PC-9 (cell line): Measurements from ENCODE around the gene EPDR1. TPM values are rescaled to one million over a fixed set of nuclear protein-coding genes. Genes with fewer than 3 reads are reported as not detected.

ENCODE experiments used
- BruUV-seq: library from RNA; stranded (reverse); fragments of 400-500 nt; replicated peaks from 2 replicates; lab custom pipeline; 2021; lab: Mats Ljungman, UMichigan
- CTCF ChIA-PET: fragments of 300-600 bp; sonication (Branson Sonifier 250); formaldehyde crosslinking; loops from one replicate; lab custom pipeline; 2022; ENCODE audit warnings: antibody characterized with exemption; lab: Charles Lee
- POLR2A ChIA-PET: fragments of 300-600 bp; sonication (Branson Sonifier 250); formaldehyde crosslinking; loops from one replicate; lab custom pipeline; 2022; ENCODE audit warnings: antibody characterized with exemption; ENCODE audit not compliant: unreplicated experiment; lab: Charles Lee
- DNase-seq, 2 experiments: peaks; one replicate each; pipeline versions ENCODE4 v3.0.0 to v3.0.0-alpha.2; 2015 to 2022; ENCODE audit warnings: mixed read lengths in 1 of 2
- H2AFZ ChIP-seq: fragments of 200-600 bp; sonication (generic); 2 replicates; pipeline ENCODE4 v1.8.1; 2017; ENCODE audit warnings: antibody characterized with exemption
- H3F3A ChIP-seq: fragments of 200-600 bp; sonication (generic); 2 replicates; pipeline ENCODE4 v1.8.1; 2017; ENCODE audit warnings: antibody characterized with exemption, mild to moderate bottlenecking, low read depth; ENCODE audit not compliant: insufficient read depth
- H3K27ac ChIP-seq: fragments of 200-600 bp; sonication (generic); 2 replicates; pipeline ENCODE4 v1.6.1; 2016; ENCODE audit warnings: mixed run types
- H3K27me3 ChIP-seq: fragments of 200-600 bp; sonication (generic); 2 replicates; pipeline ENCODE4 v1.6.1; 2016; ENCODE audit warnings: low read depth, mixed run types; ENCODE audit not compliant: insufficient read depth
- H3K36me3 ChIP-seq: fragments of 200-600 bp; sonication (generic); 2 replicates; pipeline ENCODE4 v1.6.1; 2016; ENCODE audit warnings: low read depth, mixed run types
- H3K4me1 ChIP-seq: fragments of 200-600 bp; sonication (generic); replicated peaks from 2 replicates; pipeline ENCODE4 v1.6.1; 2016; ENCODE audit warnings: mixed run types; ENCODE audit not compliant: insufficient read depth
- H3K4me2 ChIP-seq: fragments of 200-600 bp; sonication (generic); 2 replicates; pipeline ENCODE4 v1.6.1; 2017; ENCODE audit warnings: mixed run types
- H3K4me3 ChIP-seq: fragments of 200-600 bp; sonication (generic); 2 replicates; pipeline ENCODE4 v1.6.1; 2016; ENCODE audit warnings: mixed run types
- H3K79me2 ChIP-seq: fragments of 200-600 bp; sonication (generic); 2 replicates; pipeline ENCODE4 v1.6.1; 2017; ENCODE audit warnings: low read depth, mixed run types
- H3K9me2 ChIP-seq: fragments of 200-600 bp; sonication (generic); 2 replicates; pipeline ENCODE4 v1.8.1; 2017; ENCODE audit warnings: mild to moderate bottlenecking; ENCODE audit not compliant: insufficient read depth
- H3K9me3 ChIP-seq: fragments of 200-600 bp; sonication (generic); 2 replicates; pipeline ENCODE4 v1.8.1; 2016; ENCODE audit warnings: low read depth; ENCODE audit not compliant: insufficient read depth
- H4K20me1 ChIP-seq: fragments of 200-600 bp; sonication (generic); 2 replicates; pipeline ENCODE4 v1.8.1; 2017; ENCODE audit not compliant: insufficient read depth
- CTCF ChIP-seq: fragments of 200-600 bp; sonication (generic); conservative IDR thresholded peaks from 2 replicates; pipeline ENCODE4 v1.6.1; 2017; ENCODE audit warnings: mixed run types, antibody characterized with exemption, mild to moderate bottlenecking, moderate library complexity
- EZH2 ChIP-seq: fragments of 200-600 bp; sonication (generic); IDR thresholded peaks from 2 replicates; pipeline ENCODE4 v1.8.0; 2017; ENCODE audit warnings: antibody characterized with exemption, low read depth
- intact Hi-C: fragments of 100-400 bp; cut with micrococcal nuclease; formaldehyde crosslinking; loops from one replicate; pipeline ENCODE4 v1.10.0; 2022; ENCODE audit not compliant: unreplicated experiment
- total RNA-seq: library from RNA; stranded (reverse); gene quantifications from 2 replicates; pipeline ENCODE4 v1.2.3, GENCODE V29; 2021

Gene EPDR1
- total RNA-seq, 1 experiment from 2014 or later, result 3.3 TPM

GRCh38 chr7:37918526-37918925 lies 1.9 kb upstream of the EPDR1 start:
- TF ChIP-seq EZH2, result no peak
- 0 out of 2 replicates have a peak, but pooled peaks have one; percentile 27 for TF ChIP-seq CTCF
- no peaks in the 10 kb centered on the region for H3K36me3 ChIP-seq
- H3K27ac ChIP-seq, result no peak overlapping the region
- 0 out of 2 replicates have a peak, but pooled peaks cover 8% of the 10 kb centered on the region for H3K4me1 ChIP-seq
- H3K9me3 ChIP-seq, result no peaks in the 10 kb centered on the region
- intact Hi-C loops, result loop anchor here (5.0 kb wide), 1 partner anchor 304 kb away; no protein-coding TSS in a partner anchor
- ChIA-PET POLR2A (no interaction called here), CTCF (no interaction called here)
- no peaks in the 10 kb centered on the region for H4K20me1 ChIP-seq
- no peaks in the 10 kb centered on the region for H3K9me2 ChIP-seq
- BruUV-seq, result no TSS peak
- H3K4me2 ChIP-seq, result no peak overlapping the region
- H3K27me3 ChIP-seq, result no peaks in the 10 kb centered on the region
- no peak for DNase-seq
- H3K4me3 ChIP-seq, result no peak overlapping the region
- H3F3A ChIP-seq, result no peaks in the 10 kb centered on the region
- H3K79me2 ChIP-seq, result 0 out of 2 replicates have a peak, but pooled peaks cover 5% of the 10 kb centered on the region
- H2AFZ ChIP-seq, result no peak overlapping the region

GRCh38 chr7:37920849-37921805 lies 687 bp downstream of the EPDR1 start:
- ChIA-PET CTCF (no interaction called here), POLR2A (no interaction called here)
- no peaks in the 10 kb centered on the region for H3K9me2 ChIP-seq
- H3K4me3 ChIP-seq, result peak overlapping the region; percentile 55
- H3F3A ChIP-seq, result no peaks in the 10 kb centered on the region
- no peaks in the 10 kb centered on the region for H4K20me1 ChIP-seq
- H3K9me3 ChIP-seq, result no peaks in the 10 kb centered on the region
- H3K27ac ChIP-seq, result no peak overlapping the region
- H2AFZ ChIP-seq, result peak overlapping the region; percentile 84
- no peaks in the 10 kb centered on the region for H3K36me3 ChIP-seq
- no peaks in the 10 kb centered on the region for H3K27me3 ChIP-seq
- H3K4me1 ChIP-seq, result 0 out of 2 replicates have a peak, but pooled peaks cover 8% of the 10 kb centered on the region
- peak overlapping the region; percentile 72 for H3K4me2 ChIP-seq
- intact Hi-C loops, result no loop called here
- no TSS peak for BruUV-seq
- DNase-seq, result peak in 1 of 2 experiments; percentile 4
- H3K79me2 ChIP-seq, result 0 out of 2 replicates have a peak, but pooled peaks cover 5% of the 10 kb centered on the region
- TF ChIP-seq EZH2, result no peak
- TF ChIP-seq CTCF, result no peak; the same call in 1 of the 2 replicates

GRCh38 chr7:37921876-37922275 lies 1.4 kb downstream of the EPDR1 start:
- no peaks in the 10 kb centered on the region for H3K9me2 ChIP-seq
- no TSS peak for BruUV-seq
- TF ChIP-seq EZH2 (no peak), CTCF (no peak)
- H4K20me1 ChIP-seq, result no peaks in the 10 kb centered on the region
- no peaks in the 10 kb centered on the region for H3K9me3 ChIP-seq
- H3K79me2 ChIP-seq, result 0 out of 2 replicates have a peak, but pooled peaks cover 5% of the 10 kb centered on the region
- no peaks in the 10 kb centered on the region for H3K27me3 ChIP-seq
- H3K4me2 ChIP-seq, result peak overlapping the region; percentile 72
- intact Hi-C loops, result no loop called here
- DNase-seq, result no peak
- no peaks in the 10 kb centered on the region for H3K36me3 ChIP-seq
- H3F3A ChIP-seq, result no peaks in the 10 kb centered on the region
- 0 out of 2 replicates have a peak, but pooled peaks cover 8% of the 10 kb centered on the region for H3K4me1 ChIP-seq
- peak overlapping the region; percentile 55 for H3K4me3 ChIP-seq
- no peak overlapping the region for H3K27ac ChIP-seq
- no peak overlapping the region for H2AFZ ChIP-seq
- CTCF ChIA-PET, result no interaction called here
- POLR2A ChIA-PET, result no interaction called here
